Measurements from ENCODE around the gene ZBP1.

DNA sequence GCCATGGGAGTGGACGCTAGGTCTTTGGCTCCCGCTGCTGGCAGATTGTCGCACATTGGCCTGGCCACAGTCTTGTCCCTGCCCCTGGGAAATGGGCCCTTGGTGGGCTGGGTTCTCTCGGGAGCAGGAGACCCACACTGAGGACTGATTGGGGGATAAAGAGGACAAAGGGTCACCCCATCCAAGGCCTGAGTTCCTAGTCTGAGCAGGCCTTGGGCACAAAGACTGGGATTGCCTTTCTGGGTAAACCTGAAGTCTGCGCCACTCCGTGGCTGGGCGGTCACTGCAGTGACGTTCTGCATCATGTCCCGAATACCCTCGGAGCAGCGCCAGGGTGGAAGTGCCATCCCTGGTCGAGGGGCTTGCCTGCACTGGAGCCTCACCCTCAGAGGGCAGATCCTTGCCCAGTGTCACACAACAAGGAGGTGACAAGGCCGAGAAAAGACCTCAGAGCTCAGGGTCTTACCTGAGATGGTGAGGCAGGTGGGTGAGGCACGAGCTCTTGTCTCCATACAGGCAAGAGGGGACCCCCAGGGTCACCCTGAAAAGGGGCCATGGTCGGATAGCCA is 36.1 kb upstream of the ZBP1 start:
- TF ChIP-seq, protein P1, sequence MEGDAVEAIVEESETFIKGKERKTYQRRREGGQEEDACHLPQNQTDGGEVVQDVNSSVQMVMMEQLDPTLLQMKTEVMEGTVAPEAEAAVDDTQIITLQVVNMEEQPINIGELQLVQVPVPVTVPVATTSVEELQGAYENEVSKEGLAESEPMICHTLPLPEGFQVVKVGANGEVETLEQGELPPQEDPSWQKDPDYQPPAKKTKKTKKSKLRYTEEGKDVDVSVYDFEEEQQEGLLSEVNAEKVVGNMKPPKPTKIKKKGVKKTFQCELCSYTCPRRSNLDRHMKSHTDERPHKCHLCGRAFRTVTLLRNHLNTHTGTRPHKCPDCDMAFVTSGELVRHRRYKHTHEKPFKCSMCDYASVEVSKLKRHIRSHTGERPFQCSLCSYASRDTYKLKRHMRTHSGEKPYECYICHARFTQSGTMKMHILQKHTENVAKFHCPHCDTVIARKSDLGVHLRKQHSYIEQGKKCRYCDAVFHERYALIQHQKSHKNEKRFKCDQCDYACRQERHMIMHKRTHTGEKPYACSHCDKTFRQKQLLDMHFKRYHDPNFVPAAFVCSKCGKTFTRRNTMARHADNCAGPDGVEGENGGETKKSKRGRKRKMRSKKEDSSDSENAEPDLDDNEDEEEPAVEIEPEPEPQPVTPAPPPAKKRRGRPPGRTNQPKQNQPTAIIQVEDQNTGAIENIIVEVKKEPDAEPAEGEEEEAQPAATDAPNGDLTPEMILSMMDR (IDR thresholded peaks at IDR 0.05; ENCODE audit: low read depth, low read length, poor library complexity, severe bottlenecking) = no peak
- no peak for TF ChIP-seq EZH2phosphoT487 (IDR thresholded peaks at IDR 0.05; ENCODE audit: borderline replicate concordance, low read length)
